ENCODE data around the gene WDR33. TPM values are rescaled to one million over a fixed set of nuclear protein-coding genes. Genes with fewer than 3 reads are reported as not detected.

WDR33 gene
- total and polyA plus RNA-seq, 12 donors, result 13.8 to 59.8 (median 42.1) TPM

- H3K27ac ChIP-seq, result peak overlapping the region in 1 of 5 donors; percentile 83
- no peaks in the 10 kb centered on the region for H3K36me3 ChIP-seq (replicated peaks in 1 of 2)
Measured at GRCh38 chr2:127662937-127663565, 147.9 kb downstream of the WDR33 start.

GRCh38 chr2:127661949-127662510, 148.9 kb downstream of the WDR33 start:
- TF ChIP-seq POLR2A (IDR thresholded peaks at IDR 0.05) (no peak), CTCF (IDR thresholded peaks at IDR 0.05) (no peak)
- intact Hi-C loops (cut with DNase I), result no loop called here
- peak overlapping the region in 1 of 5 donors; percentile 70 for H3K27ac ChIP-seq
- peaks cover 11% of the 10 kb centered on the region for H3K27me3 ChIP-seq
- no peaks in the 10 kb centered on the region for H3K9me3 ChIP-seq (replicated peaks in 1 of 3)
- H3K36me3 ChIP-seq (replicated peaks in 1 of 2), result no peaks in the 10 kb centered on the region
- 65 to 75% (median 67%) methylated on average over 4 to 9 of the region's 9 CpGs for WGBS, 4 donors
- DNase-seq, result peak in 3 of 7 donors; percentile 6 to 54 (median 38)
- H3K4me3 ChIP-seq, result no peak overlapping the region
- no peaks in the 10 kb centered on the region for H3K4me1 ChIP-seq (replicated peaks in 1 of 2)

More at GRCh38 chr2:127662937-127663565, 147.9 kb downstream of the WDR33 start:
- intact Hi-C loops (cut with DNase I), result no loop called here
- Histone ChIP-seq H3K9me3 (replicated peaks in 1 of 3) (no peaks in the 10 kb centered on the region), H3K4me1 (replicated peaks in 1 of 2) (no peaks in the 10 kb centered on the region), H3K27me3 (peaks cover 11% of the 10 kb centered on the region), H3K4me3 (no peak overlapping the region)
- no peak for TF ChIP-seq POLR2A (IDR thresholded peaks at IDR 0.05)
- no peak for TF ChIP-seq CTCF (IDR thresholded peaks at IDR 0.05)
- 68 to 75% (median 69%) methylated on average over 6 to 9 of the region's 9 CpGs for WGBS, 4 donors
- DNase-seq, result peak in 1 of 7 donors; percentile 7

GRCh38 chr2:127661072-127661649, 149.8 kb downstream of the WDR33 start:
- Histone ChIP-seq H3K9me3 (replicated peaks in 1 of 3) (no peaks in the 10 kb centered on the region), H3K4me3 (no peak overlapping the region), H3K36me3 (replicated peaks in 1 of 2) (no peaks in the 10 kb centered on the region), H3K4me1 (replicated peaks in 1 of 2) (no peaks in the 10 kb centered on the region), H3K27ac (peak overlapping the region in 2 of 5 donors; percentile 34 to 70), H3K27me3 (peaks cover 11% of the 10 kb centered on the region)
- intact Hi-C loops (cut with DNase I), result no loop called here
- TF ChIP-seq POLR2A (IDR thresholded peaks at IDR 0.05) (no peak), CTCF (IDR thresholded peaks at IDR 0.05) (no peak)
- peak in 1 of 7 donors; percentile 6 for DNase-seq
- WGBS, 4 donors, result 72 to 93% (median 79%) methylated on average over 9 to 14 of the region's 14 CpGs

- no peak for TF ChIP-seq POLR2A (IDR thresholded peaks at IDR 0.05)
- TF ChIP-seq CTCF (IDR thresholded peaks at IDR 0.05), result no peak
- Histone ChIP-seq H3K27me3 (peaks cover 11% of the 10 kb centered on the region), H3K9me3 (replicated peaks in 1 of 3) (no peaks in the 10 kb centered on the region), H3K27ac (peak overlapping the region in 1 of 5 donors; percentile 70), H3K4me1 (replicated peaks in 1 of 2) (no peaks in the 10 kb centered on the region), H3K36me3 (replicated peaks in 1 of 2) (no peaks in the 10 kb centered on the region), H3K4me3 (no peak overlapping the region)
- no peak for DNase-seq
- WGBS, 4 donors, result 89 to 90% (median 89%) methylated on average over 10 of the region's 10 CpGs
- intact Hi-C loops (cut with DNase I), result no loop called here
Measured at GRCh38 chr2:127660291-127660578, 150.7 kb downstream of the WDR33 start.
